ENCODE measurements around the gene INHBE.

Gene INHBE

GRCh38 chr12:57451233-57451778, 3.8 kb upstream of the INHBE start:
- Histone ChIP-seq H3K9me3 (no peaks in the 10 kb centered on the region), H3K36me3 (no peaks in the 10 kb centered on the region), H3K4me3 (ENCODE audit: low read depth in 1 of 2, low read length in 1 of 2) (no peak overlapping the region), H3K27me3 (peaks cover 11% of the 10 kb centered on the region), H3K27ac (no peak overlapping the region), H3K4me1 (ENCODE audit: control insufficient read depth in 1 of 2, insufficient read depth in 1 of 2, low read depth in 1 of 2, low read length in 1 of 2) (peaks cover 10 to 12% of the 10 kb centered on the region in 2 experiments)
- no peak for TF ChIP-seq CTCF (IDR thresholded peaks at IDR 0.05)

- TF ChIP-seq CTCF (IDR thresholded peaks at IDR 0.05), result no peak
- Histone ChIP-seq H3K4me3 (ENCODE audit: low read depth in 1 of 2, low read length in 1 of 2) (no peak overlapping the region), H3K27me3 (peaks cover 20% of the 10 kb centered on the region), H3K27ac (no peak overlapping the region), H3K36me3 (no peaks in the 10 kb centered on the region), H3K9me3 (no peaks in the 10 kb centered on the region), H3K4me1 (ENCODE audit: control insufficient read depth in 1 of 2, insufficient read depth in 1 of 2, low read depth in 1 of 2, low read length in 1 of 2) (peaks cover 10 to 12% of the 10 kb centered on the region in 2 experiments)
These were observed 2.7 kb upstream of the INHBE start for GRCh38 chr12:57452181-57452936.

- H3K27ac ChIP-seq, result no peak overlapping the region
- peaks cover 9 to 10% of the 10 kb centered on the region in 2 experiments for H3K4me1 ChIP-seq (ENCODE audit: control insufficient read depth in 1 of 2, insufficient read depth in 1 of 2, low read depth in 1 of 2, low read length in 1 of 2)
- no peaks in the 10 kb centered on the region for H3K36me3 ChIP-seq
- peaks cover 20% of the 10 kb centered on the region for H3K27me3 ChIP-seq
- no peak overlapping the region for H3K4me3 ChIP-seq (ENCODE audit: low read depth in 1 of 2, low read length in 1 of 2)
- peak; percentile 90 for TF ChIP-seq CTCF (IDR thresholded peaks at IDR 0.05)
- no peaks in the 10 kb centered on the region for H3K9me3 ChIP-seq
These were observed 2.1 kb upstream of the INHBE start for GRCh38 chr12:57452937-57453509.

- H3K4me3 ChIP-seq (ENCODE audit: low read depth in 1 of 2, low read length in 1 of 2), result no peak overlapping the region
- no peaks in the 10 kb centered on the region for H3K9me3 ChIP-seq
- peaks cover 20% of the 10 kb centered on the region for H3K27me3 ChIP-seq
- H3K4me1 ChIP-seq (ENCODE audit: control insufficient read depth in 1 of 2, insufficient read depth in 1 of 2, low read depth in 1 of 2, low read length in 1 of 2), result peaks cover 16 to 18% of the 10 kb centered on the region in 2 experiments
- no peak for TF ChIP-seq CTCF (IDR thresholded peaks at IDR 0.05)
- no peaks in the 10 kb centered on the region for H3K36me3 ChIP-seq
- H3K27ac ChIP-seq, result no peak overlapping the region
These were observed 918 bp upstream of the INHBE start for GRCh38 chr12:57454213-57454565.

GRCh38 chr12:57455374-57456144, 452 bp downstream of the INHBE start:
- no peak overlapping the region for H3K27ac ChIP-seq
- no peaks in the 10 kb centered on the region for H3K36me3 ChIP-seq
- peaks cover 27 to 32% of the 10 kb centered on the region in 2 experiments for H3K4me1 ChIP-seq (ENCODE audit: control insufficient read depth in 1 of 2, insufficient read depth in 1 of 2, low read depth in 1 of 2, low read length in 1 of 2)
- peaks cover 33% of the 10 kb centered on the region for H3K27me3 ChIP-seq
- TF ChIP-seq CTCF (IDR thresholded peaks at IDR 0.05), result no peak
- no peak overlapping the region for H3K4me3 ChIP-seq (ENCODE audit: low read depth in 1 of 2, low read length in 1 of 2)
- no peaks in the 10 kb centered on the region for H3K9me3 ChIP-seq

Data from neutrophil (primary cell).